GM23338 (cell line): ENCODE data around the gene MYCN. TPM values are rescaled to one million over a fixed set of nuclear protein-coding genes. Genes with fewer than 3 reads are reported as not detected.
"Not testable (repeated sequence)": the region's sequence is repeated elsewhere in the genome, so short reads cannot be mapped to it uniquely, and the experiment has no call there.

ENCODE experiments used
- ATAC-seq: fragments of 200-7000 bp; cut with Tn5 transposase; 3 replicates; pipeline ENCODE4 v1.9.1; 2020
- DNase-seq: peaks from one replicate; pipeline ENCODE4 v3.0.0-alpha.2; 2015; ENCODE audit warnings: low spot score
- H2AFZ ChIP-seq: fragments of 200-600 bp; sonication (generic); 2 replicates; pipeline ENCODE4 v1.8.0; 2016; ENCODE audit warnings: antibody characterized with exemption, mild to moderate bottlenecking, moderate library complexity
- H3F3A ChIP-seq: fragments of 200-600 bp; sonication (generic); replicated peaks from 2 replicates; pipeline ENCODE4 v1.8.0; 2017; ENCODE audit warnings: antibody characterized with exemption, mixed run types, low read depth
- H3K27ac ChIP-seq: fragments of 200-600 bp; sonication (generic); 2 replicates; pipeline ENCODE4 v1.6.1; 2016; ENCODE audit warnings: low read depth
- H3K27me3 ChIP-seq: fragments of 200-600 bp; sonication (generic); 2 replicates; pipeline ENCODE4 v1.8.0; 2016; ENCODE audit warnings: mild to moderate bottlenecking, mixed run types, moderate library complexity; ENCODE audit not compliant: insufficient read depth
- H3K36me3 ChIP-seq: fragments of 200-600 bp; sonication (generic); 2 replicates; pipeline ENCODE4 v1.8.0; 2016; ENCODE audit warnings: mild to moderate bottlenecking; ENCODE audit not compliant: insufficient read depth
- H3K4me1 ChIP-seq: fragments of 200-600 bp; sonication (generic); 2 replicates; pipeline ENCODE4 v1.8.0; 2016; ENCODE audit warnings: mild to moderate bottlenecking, moderate library complexity; ENCODE audit not compliant: insufficient read depth
- H3K4me2 ChIP-seq: fragments of 200-600 bp; sonication (generic); 2 replicates; pipeline ENCODE4 v1.7.1; 2017; ENCODE audit warnings: mixed run types
- H3K4me3 ChIP-seq: fragments of 200-600 bp; sonication (generic); 2 replicates; pipeline ENCODE4 v1.6.1; 2016; ENCODE audit warnings: mixed run types
- H3K79me2 ChIP-seq: fragments of 200-600 bp; sonication (generic); replicated peaks from 2 replicates; pipeline ENCODE4 v1.8.0; 2017; ENCODE audit warnings: mild to moderate bottlenecking; ENCODE audit not compliant: insufficient read depth
- H3K9me2 ChIP-seq: fragments of 200-600 bp; sonication (generic); 2 replicates; pipeline ENCODE4 v1.8.0; 2017; ENCODE audit not compliant: insufficient read depth
- H4K20me1 ChIP-seq: fragments of 200-600 bp; sonication (generic); replicated peaks from 2 replicates; pipeline ENCODE4 v1.8.0; 2017; ENCODE audit warnings: mild to moderate bottlenecking; ENCODE audit not compliant: insufficient read depth
- H3K27ac Mint-ChIP-seq: 2 replicates; pipeline ENCODE4 v1.8.0; 2020; ENCODE audit warnings: inconsistent platforms, mild to moderate bottlenecking, moderate library complexity, mixed read lengths
- H3K27me3 Mint-ChIP-seq: 3 replicates; pipeline ENCODE4 v1.8.0; 2022; ENCODE audit warnings: low read depth, mild to moderate bottlenecking, moderate library complexity, mixed read lengths, inconsistent platforms; ENCODE audit not compliant: insufficient read depth, poor library complexity
- H3K36me3 Mint-ChIP-seq: 3 replicates; pipeline ENCODE4 v1.8.0; 2021; ENCODE audit warnings: low read depth, mild to moderate bottlenecking, inconsistent platforms, moderate library complexity, mixed read lengths
- H3K4me1 Mint-ChIP-seq: 3 replicates; pipeline ENCODE4 v1.8.0; 2020; ENCODE audit warnings: mild to moderate bottlenecking, inconsistent platforms, mixed read lengths
- H3K4me3 Mint-ChIP-seq: 3 replicates; pipeline ENCODE4 v1.8.0; 2021; ENCODE audit warnings: moderate library complexity, mild to moderate bottlenecking, inconsistent platforms, mixed read lengths
- H3K9me3 Mint-ChIP-seq: 3 replicates; pipeline ENCODE4 v1.8.0; 2020; ENCODE audit warnings: moderate library complexity, mild to moderate bottlenecking, inconsistent platforms, mixed read lengths
- CREB1 ChIP-seq: fragments of 250-450 bp; sonication (Bioruptor Pico); IDR thresholded peaks from 2 replicates; pipeline ENCODE4 v1.5.0; 2020; ENCODE audit warnings: low read depth, mild to moderate bottlenecking, moderate library complexity
- EZH2 ChIP-seq: fragments of 200-600 bp; sonication (generic); IDR thresholded peaks from one replicate; pipeline ENCODE4 v1.8.0; 2017; ENCODE audit warnings: antibody characterized with exemption, mild to moderate bottlenecking, low read depth; ENCODE audit not compliant: unreplicated experiment
- JUNB ChIP-seq: IDR thresholded peaks from one replicate; pipeline ENCODE4 v1.6.1; 2016; ENCODE audit warnings: antibody characterized with exemption; ENCODE audit not compliant: unreplicated experiment
- NANOG ChIP-seq: IDR thresholded peaks from 2 replicates; pipeline ENCODE4 v1.6.1; 2016; ENCODE audit warnings: antibody characterized with exemption, borderline replicate concordance
- POLR2AphosphoS5 ChIP-seq: IDR thresholded peaks from 2 replicates; pipeline ENCODE4 v1.6.1; 2016; ENCODE audit warnings: antibody characterized with exemption, low read depth
- STAT1 ChIP-seq: IDR thresholded peaks from one replicate; pipeline ENCODE4 v1.6.1; 2016; ENCODE audit warnings: antibody characterized with exemption; ENCODE audit not compliant: unreplicated experiment
- ZNF114 ChIP-seq: fragments of 250-450 bp; sonication (Bioruptor Pico); IDR thresholded peaks from 2 replicates; pipeline ENCODE4 v1.5.0; 2020; ENCODE audit warnings: mild to moderate bottlenecking, moderate library complexity
- ZNF331 ChIP-seq: fragments of 250-450 bp; sonication (Bioruptor Pico); IDR thresholded peaks from 2 replicates; pipeline ENCODE4 v1.5.0; 2020; ENCODE audit warnings: low read depth, mild to moderate bottlenecking, moderate library complexity
- polyA plus RNA-seq: library from polyadenylated mRNA; unstranded; fragments of >200 nt; fragmentation: Nextera tagmentation; extraction: Ambion mirVana; gene quantifications from 2 replicates; pipeline ENCODE4 v1.2.1, GENCODE V29; 2016
- total RNA-seq: library from RNA; depleted of rRNA; stranded (reverse); fragments of >200 nt; shearing (Covaris generic); gene quantifications from 2 replicates; pipeline ENCODE4 v1.2.3, GENCODE V29; 2014
- TF ChIP-seq, protein P1 (sequence below): IDR thresholded peaks from one replicate; pipeline ENCODE4 v1.6.1; 2018; ENCODE audit warnings: antibody characterized with exemption; ENCODE audit not compliant: unreplicated experiment
- TF ChIP-seq, protein P2 (sequence below), 2 experiments: fragments of 200-600 bp in 1 of 2; sonication (generic) in 1 of 2; conservative IDR thresholded peaks; 2 replicates each; pipeline versions ENCODE4 v1.5.1 to v1.6.1; 2016 to 2017; ENCODE audit warnings: antibody characterized with exemption in 2 of 2, low read depth in 2 of 2, mild to moderate bottlenecking in 2 of 2, moderate library complexity in 1 of 2

Gene MYCN
- total and polyA plus RNA-seq, 2 experiments from 2014 or later, result 50.8 to 145 TPM

DNA sequence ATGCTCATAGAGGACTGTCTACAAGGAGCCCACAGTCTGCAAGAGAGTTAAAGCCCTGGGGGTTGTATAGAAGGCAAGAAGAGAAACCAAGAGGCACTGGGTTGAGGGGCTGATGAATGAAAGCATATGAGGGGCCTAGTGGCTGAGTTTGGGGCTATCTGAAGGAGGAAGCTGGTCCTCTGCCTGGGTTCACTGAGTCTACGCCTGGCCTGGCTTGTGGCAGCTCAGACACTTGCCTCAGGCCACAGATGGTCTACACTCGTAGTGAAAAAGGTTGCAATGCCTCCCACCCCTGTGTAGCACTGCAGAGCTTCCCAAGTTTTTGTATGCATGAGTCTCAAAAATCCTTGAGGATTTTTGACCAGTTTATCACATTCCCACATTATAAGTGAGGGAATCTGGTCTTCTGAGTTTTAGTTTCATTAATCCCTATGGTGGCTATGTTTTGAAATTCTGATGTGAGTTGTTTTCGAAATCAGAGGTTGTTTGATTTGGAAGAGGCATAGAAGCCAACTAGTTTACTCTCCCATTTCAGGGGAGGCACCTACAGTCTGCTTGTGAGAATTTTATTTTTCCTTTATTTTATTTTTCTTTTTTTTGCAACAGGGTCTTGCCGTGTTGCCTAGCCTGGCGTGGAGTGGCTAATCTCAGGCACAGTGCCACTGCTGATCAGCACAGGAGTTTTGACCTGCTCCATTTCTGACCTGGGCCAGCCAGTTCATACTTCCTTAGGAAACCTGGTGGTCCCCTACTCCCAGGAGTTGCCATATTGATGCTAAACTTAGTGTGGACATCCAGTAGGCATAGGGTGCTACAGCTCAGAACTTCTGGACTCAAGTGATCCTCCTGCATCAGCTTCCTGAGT lies 10.0 kb downstream of the MYCN start:
- TF ChIP-seq POLR2AphosphoS5 (no peak), EZH2 (no peak), ZNF114 (CRISPR knock-in tag) (no peak), NANOG (no peak), ZNF331 (no peak), JUNB (no peak), STAT1 (no peak), CREB1 (CRISPR knock-in tag) (no peak)
- TF ChIP-seq, protein P1, sequence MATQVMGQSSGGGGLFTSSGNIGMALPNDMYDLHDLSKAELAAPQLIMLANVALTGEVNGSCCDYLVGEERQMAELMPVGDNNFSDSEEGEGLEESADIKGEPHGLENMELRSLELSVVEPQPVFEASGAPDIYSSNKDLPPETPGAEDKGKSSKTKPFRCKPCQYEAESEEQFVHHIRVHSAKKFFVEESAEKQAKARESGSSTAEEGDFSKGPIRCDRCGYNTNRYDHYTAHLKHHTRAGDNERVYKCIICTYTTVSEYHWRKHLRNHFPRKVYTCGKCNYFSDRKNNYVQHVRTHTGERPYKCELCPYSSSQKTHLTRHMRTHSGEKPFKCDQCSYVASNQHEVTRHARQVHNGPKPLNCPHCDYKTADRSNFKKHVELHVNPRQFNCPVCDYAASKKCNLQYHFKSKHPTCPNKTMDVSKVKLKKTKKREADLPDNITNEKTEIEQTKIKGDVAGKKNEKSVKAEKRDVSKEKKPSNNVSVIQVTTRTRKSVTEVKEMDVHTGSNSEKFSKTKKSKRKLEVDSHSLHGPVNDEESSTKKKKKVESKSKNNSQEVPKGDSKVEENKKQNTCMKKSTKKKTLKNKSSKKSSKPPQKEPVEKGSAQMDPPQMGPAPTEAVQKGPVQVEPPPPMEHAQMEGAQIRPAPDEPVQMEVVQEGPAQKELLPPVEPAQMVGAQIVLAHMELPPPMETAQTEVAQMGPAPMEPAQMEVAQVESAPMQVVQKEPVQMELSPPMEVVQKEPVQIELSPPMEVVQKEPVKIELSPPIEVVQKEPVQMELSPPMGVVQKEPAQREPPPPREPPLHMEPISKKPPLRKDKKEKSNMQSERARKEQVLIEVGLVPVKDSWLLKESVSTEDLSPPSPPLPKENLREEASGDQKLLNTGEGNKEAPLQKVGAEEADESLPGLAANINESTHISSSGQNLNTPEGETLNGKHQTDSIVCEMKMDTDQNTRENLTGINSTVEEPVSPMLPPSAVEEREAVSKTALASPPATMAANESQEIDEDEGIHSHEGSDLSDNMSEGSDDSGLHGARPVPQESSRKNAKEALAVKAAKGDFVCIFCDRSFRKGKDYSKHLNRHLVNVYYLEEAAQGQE, result no peak
- TF ChIP-seq, protein P2, sequence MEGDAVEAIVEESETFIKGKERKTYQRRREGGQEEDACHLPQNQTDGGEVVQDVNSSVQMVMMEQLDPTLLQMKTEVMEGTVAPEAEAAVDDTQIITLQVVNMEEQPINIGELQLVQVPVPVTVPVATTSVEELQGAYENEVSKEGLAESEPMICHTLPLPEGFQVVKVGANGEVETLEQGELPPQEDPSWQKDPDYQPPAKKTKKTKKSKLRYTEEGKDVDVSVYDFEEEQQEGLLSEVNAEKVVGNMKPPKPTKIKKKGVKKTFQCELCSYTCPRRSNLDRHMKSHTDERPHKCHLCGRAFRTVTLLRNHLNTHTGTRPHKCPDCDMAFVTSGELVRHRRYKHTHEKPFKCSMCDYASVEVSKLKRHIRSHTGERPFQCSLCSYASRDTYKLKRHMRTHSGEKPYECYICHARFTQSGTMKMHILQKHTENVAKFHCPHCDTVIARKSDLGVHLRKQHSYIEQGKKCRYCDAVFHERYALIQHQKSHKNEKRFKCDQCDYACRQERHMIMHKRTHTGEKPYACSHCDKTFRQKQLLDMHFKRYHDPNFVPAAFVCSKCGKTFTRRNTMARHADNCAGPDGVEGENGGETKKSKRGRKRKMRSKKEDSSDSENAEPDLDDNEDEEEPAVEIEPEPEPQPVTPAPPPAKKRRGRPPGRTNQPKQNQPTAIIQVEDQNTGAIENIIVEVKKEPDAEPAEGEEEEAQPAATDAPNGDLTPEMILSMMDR (conservative IDR thresholded peaks at IDR 0.05; ENCODE audit: low read depth in 2 of 2), result no peak
- no peaks in the 10 kb centered on the region for H3K9me2 ChIP-seq
- H3K27me3 ChIP-seq, result no peaks in the 10 kb centered on the region
- H3F3A ChIP-seq, result peaks cover 36% of the 10 kb centered on the region
- peak; percentile 17; the same call in 2 of the 3 replicates for ATAC-seq
- no peak overlapping the region for H2AFZ ChIP-seq
- Mint-ChIP-seq H3K36me3 (peaks cover 37% of the 10 kb centered on the region), H3K27ac (no peak overlapping the region), H3K27me3 (peaks cover 11% of the 10 kb centered on the region), H3K9me3 (no peaks in the 10 kb centered on the region), H3K4me3 (no peak overlapping the region), H3K4me1 (peaks cover 59% of the 10 kb centered on the region)
- DNase-seq, result no peak
- H3K4me3 ChIP-seq, result no peak overlapping the region
- H4K20me1 ChIP-seq, result peaks cover 13% of the 10 kb centered on the region
- peaks cover 24% of the 10 kb centered on the region for H3K36me3 ChIP-seq
- peaks cover 20% of the 10 kb centered on the region for H3K4me1 ChIP-seq
- H3K27ac ChIP-seq, result 0 out of 2 replicates have a peak overlapping the region, but pooled peaks have one; percentile 45
- no peak overlapping the region for H3K4me2 ChIP-seq
- peaks cover 28% of the 10 kb centered on the region for H3K79me2 ChIP-seq

DNA sequence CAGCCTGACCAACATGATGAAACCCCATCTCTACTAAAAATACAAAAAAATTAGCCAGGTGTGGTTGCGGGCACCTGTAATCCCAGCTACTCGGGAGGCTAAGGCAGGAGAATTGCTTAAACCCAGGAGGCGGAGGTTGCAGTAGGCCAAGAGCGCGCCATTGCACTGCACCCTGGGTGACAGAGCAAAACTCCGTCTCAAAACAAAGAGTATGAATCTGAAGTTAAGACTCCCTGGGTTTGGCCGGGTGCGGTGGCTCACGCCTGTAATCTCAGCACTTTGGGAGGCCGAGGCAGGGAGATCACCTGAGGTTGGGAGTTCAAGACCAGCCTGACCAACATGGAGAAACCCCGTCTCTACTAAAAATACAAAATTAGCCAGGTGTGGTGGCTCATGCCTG lies 11.6 kb downstream of the MYCN start:
- Histone ChIP-seq H3F3A (peaks cover 25% of the 10 kb centered on the region), H3K79me2 (peaks cover 12% of the 10 kb centered on the region)
- not testable (repeated sequence) for H4K20me1 ChIP-seq, H3K27ac Mint-ChIP-seq, H3K9me2 ChIP-seq, DNase-seq, H3K27me3 ChIP-seq, H3K4me2 ChIP-seq, H3K4me3 Mint-ChIP-seq, ATAC-seq, H3K9me3 Mint-ChIP-seq, H3K4me3 ChIP-seq, H3K27ac ChIP-seq, H3K27me3 Mint-ChIP-seq, H2AFZ ChIP-seq, H3K4me1 ChIP-seq, H3K36me3 ChIP-seq
- Mint-ChIP-seq H3K4me1 (peaks cover 53% of the 10 kb centered on the region), H3K36me3 (peaks cover 21% of the 10 kb centered on the region)
